AG04450 (cell line): ENCODE measurements around the gene TMEM245. TPM values are rescaled to one million over a fixed set of nuclear protein-coding genes. Genes with fewer than 3 reads are reported as not detected.
"Not testable (repeated sequence)": the region's sequence is repeated elsewhere in the genome, so short reads cannot be mapped to it uniquely, and the experiment has no call there.

Experiments
- CTCF ChIA-PET: fragments of 300-600, 350-600 bp; formaldehyde crosslinking; extraction: SDS; loops from one replicate; lab custom pipeline; 2022; ENCODE audit warnings: antibody characterized with exemption, inconsistent platforms; lab: Charles Lee
- POLR2A ChIA-PET: fragments of 350-600 bp; formaldehyde crosslinking; extraction: SDS; loops from one replicate; lab custom pipeline; 2021; ENCODE audit warnings: antibody characterized with exemption, inconsistent platforms; lab: Yijun Ruan, JAX
- DNase-seq: peaks from one replicate; pipeline ENCODE4 v3.0.0-alpha.2; 2011; ENCODE audit warnings: low read depth, low spot score
- H3K27ac ChIP-seq: one replicate; pipeline ENCODE4 v1.5.1; 2012; ENCODE audit warnings: low read depth, low read length, control low read depth
- H3K27me3 ChIP-seq: one replicate; pipeline ENCODE4 v1.6.0; 2012; ENCODE audit warnings: low read length; ENCODE audit not compliant: control insufficient read depth, insufficient read depth
- H3K4me3 ChIP-seq: 2 replicates; pipeline ENCODE4 v1.5.1; 2011; ENCODE audit warnings: mild to moderate bottlenecking, low read depth, low read length, control low read depth
- H3K9me3 ChIP-seq: 2 replicates; pipeline ENCODE4 v1.5.1; 2012; ENCODE audit warnings: low read length; ENCODE audit not compliant: control insufficient read depth, insufficient read depth
- polyA plus RNA-seq: library from polyadenylated mRNA; depleted of rRNA; stranded (reverse); fragments of >200 nt; gene quantifications from 2 replicates; pipeline ENCODE4 v1.2.3, GENCODE V29; 2011; rRNA removed
- small RNA-seq: library from RNA; depleted of rRNA; stranded (forward); fragments of <200 nt; gene quantifications from one replicate; pipeline ENCODE3, GENCODE V24; 2012; ENCODE audit warnings: low read depth; ENCODE audit not compliant: insufficient read length
- TF ChIP-seq, protein P1 (sequence below): IDR thresholded peaks from 2 replicates; pipeline ENCODE4 v1.5.1; 2011; ENCODE audit warnings: low read depth, low read length, control low read depth, inconsistent platforms

TMEM245 gene
- polyA plus RNA-seq, 1 experiment: 42.0 TPM

DNA sequence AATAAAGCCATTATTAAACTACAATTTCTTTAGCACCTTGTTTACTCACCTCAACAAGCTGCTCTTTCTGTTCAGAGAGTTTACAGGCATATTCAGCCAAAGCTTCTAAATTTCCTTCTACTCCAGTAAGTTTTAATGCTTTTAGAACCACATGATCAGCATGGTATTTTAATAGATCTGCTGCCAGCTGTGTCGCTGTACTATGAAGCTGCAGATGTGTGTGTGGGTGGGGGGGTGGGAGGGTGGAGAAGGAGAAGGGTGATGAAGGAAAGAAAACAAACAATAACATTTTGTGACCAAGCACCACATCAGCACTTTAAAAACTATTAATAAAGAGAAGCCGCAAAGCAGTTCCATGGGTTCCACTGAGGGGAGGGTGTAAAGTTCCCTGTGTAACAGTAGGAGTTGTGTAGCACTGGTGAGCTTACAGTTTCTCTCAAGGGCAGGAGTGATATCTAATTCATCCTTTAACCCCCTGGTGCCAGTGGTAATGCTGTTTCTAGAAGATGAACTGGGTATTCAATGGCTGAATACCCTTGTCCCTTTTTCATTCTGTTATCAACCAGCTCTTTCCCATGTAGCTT is 147.0 kb downstream of the TMEM245 start:
- POLR2A ChIA-PET: interaction anchor here (0.7 kb wide), 1 partner anchor 40 kb away, joined by 3 read pairs; no protein-coding TSS in a partner anchor
- peak; percentile 4 for DNase-seq
- CTCF ChIA-PET: interaction anchor here (0.9 kb wide), 1 partner anchor 19 kb away, joined by 3 read pairs; no protein-coding TSS in a partner anchor
- no peak overlapping the region for H3K4me3 ChIP-seq
- H3K9me3 ChIP-seq: no peaks in the 10 kb centered on the region
- TF ChIP-seq, protein P1, sequence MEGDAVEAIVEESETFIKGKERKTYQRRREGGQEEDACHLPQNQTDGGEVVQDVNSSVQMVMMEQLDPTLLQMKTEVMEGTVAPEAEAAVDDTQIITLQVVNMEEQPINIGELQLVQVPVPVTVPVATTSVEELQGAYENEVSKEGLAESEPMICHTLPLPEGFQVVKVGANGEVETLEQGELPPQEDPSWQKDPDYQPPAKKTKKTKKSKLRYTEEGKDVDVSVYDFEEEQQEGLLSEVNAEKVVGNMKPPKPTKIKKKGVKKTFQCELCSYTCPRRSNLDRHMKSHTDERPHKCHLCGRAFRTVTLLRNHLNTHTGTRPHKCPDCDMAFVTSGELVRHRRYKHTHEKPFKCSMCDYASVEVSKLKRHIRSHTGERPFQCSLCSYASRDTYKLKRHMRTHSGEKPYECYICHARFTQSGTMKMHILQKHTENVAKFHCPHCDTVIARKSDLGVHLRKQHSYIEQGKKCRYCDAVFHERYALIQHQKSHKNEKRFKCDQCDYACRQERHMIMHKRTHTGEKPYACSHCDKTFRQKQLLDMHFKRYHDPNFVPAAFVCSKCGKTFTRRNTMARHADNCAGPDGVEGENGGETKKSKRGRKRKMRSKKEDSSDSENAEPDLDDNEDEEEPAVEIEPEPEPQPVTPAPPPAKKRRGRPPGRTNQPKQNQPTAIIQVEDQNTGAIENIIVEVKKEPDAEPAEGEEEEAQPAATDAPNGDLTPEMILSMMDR: no peak
- no peak overlapping the region for H3K27ac ChIP-seq
- H3K27me3 ChIP-seq: no peaks in the 10 kb centered on the region

DNA sequence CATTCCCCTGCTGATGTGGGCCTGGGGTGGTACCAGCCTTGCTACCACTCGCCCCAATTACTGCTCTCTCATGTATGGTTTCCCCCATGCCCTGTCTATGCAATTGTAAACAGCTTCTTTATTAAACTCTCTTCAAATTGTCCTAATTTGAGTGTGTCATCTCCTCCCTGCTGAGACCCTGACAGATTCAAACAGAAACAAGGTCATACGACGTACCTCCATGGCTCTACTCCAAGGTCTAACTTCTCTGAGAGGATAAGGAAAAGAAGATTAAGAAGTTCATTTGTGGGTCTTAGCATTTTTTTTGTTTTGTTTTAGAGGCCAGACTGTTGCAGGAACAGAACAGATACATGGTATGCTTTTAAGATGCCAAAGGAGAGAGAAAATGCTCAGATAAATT is 147.6 kb downstream of the TMEM245 start:
- TF ChIP-seq, protein P1: no peak
- POLR2A ChIA-PET: interaction anchor here (0.7 kb wide), 1 partner anchor 40 kb away, joined by 3 read pairs; no protein-coding TSS in a partner anchor
- Histone ChIP-seq H3K4me3 (no peak overlapping the region), H3K27me3 (no peaks in the 10 kb centered on the region), H3K9me3 (no peaks in the 10 kb centered on the region), H3K27ac (no peak overlapping the region)
- no peak for DNase-seq
- CTCF ChIA-PET: interaction anchor here (0.9 kb wide), 1 partner anchor 18 kb away, joined by 3 read pairs; no protein-coding TSS in a partner anchor

DNA sequence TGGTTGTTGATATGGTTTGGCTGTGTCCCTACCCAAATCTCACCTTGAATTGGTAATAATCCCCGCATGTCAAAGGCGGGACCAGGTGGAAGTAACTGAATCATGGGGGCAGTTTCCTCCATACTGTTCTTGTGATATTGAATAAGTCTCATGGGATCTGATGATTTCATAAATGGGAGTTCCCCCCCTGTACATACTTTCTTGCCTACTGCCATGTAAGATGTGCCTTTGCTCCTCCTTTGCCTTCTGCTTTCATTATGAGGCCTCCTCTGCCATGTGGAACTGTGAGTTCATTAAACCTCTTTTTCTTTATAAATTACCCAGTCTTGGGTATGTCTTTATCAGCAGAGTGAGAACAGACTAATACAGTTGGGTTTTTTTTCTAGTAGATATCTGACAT is 148.4 kb downstream of the TMEM245 start:
- CTCF ChIA-PET: interaction anchor here (1.2 kb wide), 1 partner anchor 17 kb away, joined by 6 read pairs; no protein-coding TSS in a partner anchor
- DNase-seq, H3K4me3 ChIP-seq, H3K27me3 ChIP-seq, POLR2A ChIA-PET, H3K27ac ChIP-seq, H3K9me3 ChIP-seq: not testable (repeated sequence)

DNA sequence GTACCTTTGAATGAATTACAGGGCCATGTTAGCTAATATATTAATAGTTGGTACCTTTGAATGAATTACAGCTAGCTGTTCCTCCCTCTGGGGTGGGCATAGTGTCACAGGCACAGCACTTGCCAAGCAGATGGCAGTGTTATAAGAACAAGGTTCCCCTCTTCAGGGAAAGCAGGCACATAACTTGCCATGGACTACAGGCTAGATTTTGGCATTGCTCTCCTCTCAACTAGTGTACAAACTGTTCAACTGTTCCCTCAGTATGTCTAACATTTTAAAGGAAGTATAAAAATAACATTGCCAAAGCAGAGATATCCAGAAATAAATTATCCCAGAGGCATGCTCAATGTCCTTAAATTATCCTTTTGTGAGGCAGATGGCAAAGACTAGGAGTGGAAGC is 151.8 kb downstream of the TMEM245 start:
- Histone ChIP-seq H3K27me3 (no peaks in the 10 kb centered on the region), H3K27ac (no peak overlapping the region), H3K9me3 (no peaks in the 10 kb centered on the region), H3K4me3 (no peak overlapping the region)
- CTCF ChIA-PET: interaction anchor here (3.9 kb wide), 1 partner anchor 14 kb away, joined by 22 read pairs; no protein-coding TSS in a partner anchor
- POLR2A ChIA-PET: no interaction called here
- no peak for DNase-seq
- TF ChIP-seq, protein P1: no peak

Small RNA genes within 50 kb of the gene (small RNA-seq; reads per million reads assigned to genes)
- gene MIR32: 277 reads per million, percentile 92 among the genes with 10 or more reads in this experiment
- gene RF00019: not detected

Other genes starting within 250 kb of the TMEM245 start
- 29.9 and 30.0 TPM in 2 replicates for gene ELP1, start 185.8 kb downstream of the TMEM245 start, polyA plus RNA-seq
- gene ABITRAM, start 185.5 kb downstream of the TMEM245 start, polyA plus RNA-seq: 17.6 and 24.5 TPM in 2 replicates
- gene CTNNAL1, start 106.4 kb downstream of the TMEM245 start, polyA plus RNA-seq: 60.6 and 82.7 TPM in 2 replicates
- gene FRRS1L, start 47.3 kb upstream of the TMEM245 start, polyA plus RNA-seq: 0.10 and 0.14 TPM in 2 replicates
- 1.0 and 1.5 TPM in 2 replicates for gene EPB41L4B, start 201.1 kb upstream of the TMEM245 start, polyA plus RNA-seq